K562 (cell line): ENCODE results near the gene SDF4. TPM values are rescaled to one million over a fixed set of nuclear protein-coding genes. Genes with fewer than 3 reads are reported as not detected.
A peak's percentile ranks its signal among the peaks of the same experiment; 100 is the strongest.

Experiments used
- ATF4 ChIP-seq: fragments of 450-650 bp; formaldehyde crosslinking; IDR thresholded peaks from 2 replicates; pipeline ENCODE4 v1.4.0; 2022; ENCODE audit warnings: mild to moderate bottlenecking, moderate library complexity
- ATF6 ChIP-seq: sonication (generic); formaldehyde crosslinking; IDR thresholded peaks from 2 replicates; pipeline ENCODE4 v1.4.0; 2020; ENCODE audit warnings: mild to moderate bottlenecking, missing genetic modification reagents
- BCL6 ChIP-seq: fragments of 250-450 bp; sonication (Bioruptor Pico); IDR thresholded peaks from 2 replicates; pipeline ENCODE4 v1.4.0; 2020
- CREB1 ChIP-seq, 2 experiments: sonication (generic) in 1 of 2; formaldehyde crosslinking in 1 of 2; IDR thresholded peaks; 2 replicates each; pipeline versions ENCODE4 v1.6.1 to v1.8.0; 2012 to 2022; ENCODE audit warnings: inconsistent platforms in 1 of 2, mild to moderate bottlenecking in 1 of 2, missing genetic modification reagents in 1 of 2, moderate library complexity in 1 of 2
- CXXC5 ChIP-seq: fragments of 250-450 bp; sonication (Bioruptor Pico); IDR thresholded peaks from 2 replicates; pipeline ENCODE4 v1.8.0; 2022; ENCODE audit warnings: inconsistent platforms, mild to moderate bottlenecking, moderate library complexity
- DPF2 ChIP-seq: fragments of 450-650 bp; IDR thresholded peaks from 2 replicates; pipeline ENCODE4 v1.6.1; 2016
- E2F1 ChIP-seq: sonication (generic); formaldehyde crosslinking; IDR thresholded peaks from 2 replicates; pipeline ENCODE4 v1.8.1; 2023; ENCODE audit warnings: mild to moderate bottlenecking, missing genetic modification reagents, moderate library complexity
- E2F4 ChIP-seq: sonication (generic); formaldehyde crosslinking; IDR thresholded peaks from 2 replicates; pipeline ENCODE4 v1.8.0; 2022; ENCODE audit warnings: mild to moderate bottlenecking, low read depth, missing genetic modification reagents
- FOXK1 ChIP-seq: sonication (generic); formaldehyde crosslinking; IDR thresholded peaks from 2 replicates; pipeline ENCODE4 v1.8.0; 2022; ENCODE audit warnings: missing genetic modification reagents, mild to moderate bottlenecking, borderline replicate concordance
- GABPA ChIP-seq: fragments of 200-800 bp; sonication (Bioruptor generic); conservative IDR thresholded peaks from 2 replicates; pipeline ENCODE4 v1.6.1; 2016; ENCODE audit warnings: low read depth, missing genetic modification characterization, missing compliant biosample characterization
- HES1 ChIP-seq: fragments of 450-650 bp; IDR thresholded peaks from 2 replicates; pipeline ENCODE4 v1.6.1; 2016; ENCODE audit warnings: low read depth, mild to moderate bottlenecking, moderate library complexity
- TCF3 ChIP-seq: sonication (generic); formaldehyde crosslinking; IDR thresholded peaks from 2 replicates; pipeline ENCODE4 v1.4.0; 2020; ENCODE audit warnings: mild to moderate bottlenecking, missing genetic modification reagents
- TEAD1 ChIP-seq, 2 experiments: fragments of 450-650 bp in 1 of 2; sonication (generic) in 1 of 2; formaldehyde crosslinking; IDR thresholded peaks; 2 replicates each; pipeline versions ENCODE4 v1.4.0 to v1.8.0; 2020 to 2022; ENCODE audit warnings: mild to moderate bottlenecking in 2 of 2, missing genetic modification reagents in 1 of 2
- THRB ChIP-seq: fragments of 450-650 bp; formaldehyde crosslinking; conservative IDR thresholded peaks from 2 replicates; pipeline ENCODE4 v1.4.0; 2022; ENCODE audit warnings: mild to moderate bottlenecking, missing genetic modification characterization
- TOE1 ChIP-seq, 2 experiments: fragments of 450-650 bp in 1 of 2; sonication (generic) in 1 of 2; formaldehyde crosslinking in 1 of 2; IDR thresholded peaks; 2 replicates each; pipeline versions ENCODE4 v1.7.1 to v1.8.0; 2016 to 2022; ENCODE audit warnings: borderline replicate concordance in 2 of 2, mild to moderate bottlenecking in 2 of 2, antibody characterized with exemption in 1 of 2, inconsistent platforms in 1 of 2, low read depth in 1 of 2, missing genetic modification reagents in 1 of 2, moderate library complexity in 1 of 2
- ZFX ChIP-seq: sonication (generic); formaldehyde crosslinking; IDR thresholded peaks from 2 replicates; pipeline ENCODE4 v1.8.0; 2022; ENCODE audit warnings: mild to moderate bottlenecking, missing genetic modification reagents, moderate library complexity
- ZNF217 ChIP-seq: sonication (generic); formaldehyde crosslinking; IDR thresholded peaks from 2 replicates; pipeline ENCODE4 v1.8.0; 2022; ENCODE audit warnings: mild to moderate bottlenecking, missing genetic modification reagents
- ZNF23 ChIP-seq: fragments of 250-450 bp; sonication (Bioruptor Pico); IDR thresholded peaks from 2 replicates; pipeline ENCODE4 v1.4.0; 2020; ENCODE audit warnings: mild to moderate bottlenecking
- ZNF76 ChIP-seq: fragments of 250-450 bp; sonication (Bioruptor Pico); IDR thresholded peaks from 2 replicates; pipeline ENCODE4 v1.4.0; 2020; ENCODE audit warnings: mild to moderate bottlenecking, moderate library complexity, borderline replicate concordance
- ZNF778 ChIP-seq: fragments of 450-650 bp; formaldehyde crosslinking; IDR thresholded peaks from 2 replicates; pipeline ENCODE4 v1.4.0; 2020; ENCODE audit warnings: mild to moderate bottlenecking, moderate library complexity
- polyA plus RNA-seq, 8 experiments: library from polyadenylated mRNA; depleted of rRNA in 4 of 8; stranded (reverse) in 5 of 8; unstranded in 3 of 8; fragments of >200 nt; fragmentation: Nextera tagmentation in 2 of 8; fragmentation: Illumina TruSeq in 1 of 8; extraction: Ambion mirVana in 2 of 8; extraction: Trizol in 1 of 8; gene quantifications; 2 replicates each; pipeline versions ENCODE4 v1.2.1 to v1.2.3, GENCODE V29; 2011 to 2014; ENCODE audit warnings: inconsistent platforms in 1 of 8, missing spikeins in 1 of 8
- total RNA-seq, 7 experiments: library from RNA; depleted of rRNA in 6 of 7; stranded (reverse); fragments of >200 nt in 6 of 7; fragmentation: Illumina TruSeq in 2 of 7; extraction: Trizol in 2 of 7; gene quantifications; 2 replicates each; pipeline versions ENCODE4 v1.2.1 to v1.2.3, GENCODE V29; 2011 to 2021; ENCODE audit warnings: low replicate concordance in 1 of 7

Gene SDF4
- total and polyA plus RNA-seq, 9 of the 15 experiments (the other 6 are each of a cell fraction or from before 2014, with no cell fraction given), result 0.35 to 160 (median 65.2) TPM

- TF ChIP-seq E2F4 (CRISPR knock-in tag) (no peak), ZNF778 (CRISPR knock-in tag) (no peak), HES1 (0 out of 2 replicates have a peak, but pooled peaks have one; percentile 61), GABPA (tag) (peak; percentile 66), ATF6 (CRISPR knock-in tag) (no peak), TOE1 (IDR thresholded peaks at IDR 0.05; ENCODE audit: borderline replicate concordance) (peak; percentile 30; the same call in 1 of the 2 replicates), TOE1 (CRISPR knock-in tag; IDR thresholded peaks at IDR 0.05; ENCODE audit: borderline replicate concordance, low read depth) (no peak), TCF3 (CRISPR knock-in tag) (peak; percentile 77), ZFX (peak; percentile 88), THRB (CRISPR knock-in tag) (no peak), CXXC5 (peak; percentile 59; the same call in 1 of the 2 replicates), ZNF23 (no peak), ZNF76 (CRISPR knock-in tag) (no peak), E2F1 (CRISPR knock-in tag) (no peak), TEAD1 (CRISPR knock-in tag; IDR thresholded peaks at IDR 0.05) (no peak), DPF2 (peak; percentile 76; the same call in 1 of the 2 replicates), ATF4 (CRISPR knock-in tag) (no peak), CREB1 (IDR thresholded peaks at IDR 0.05) (no peak), CREB1 (CRISPR knock-in tag; IDR thresholded peaks at IDR 0.05) (no peak), ZNF217 (CRISPR knock-in tag) (no peak), FOXK1 (no peak), BCL6 (CRISPR knock-in tag) (no peak)
These were observed 46.6 kb downstream of the SDF4 start (continued) for GRCh38 chr1:1185101-1185765.
